Measurements from ENCODE around the gene LYRM4.

DNA sequence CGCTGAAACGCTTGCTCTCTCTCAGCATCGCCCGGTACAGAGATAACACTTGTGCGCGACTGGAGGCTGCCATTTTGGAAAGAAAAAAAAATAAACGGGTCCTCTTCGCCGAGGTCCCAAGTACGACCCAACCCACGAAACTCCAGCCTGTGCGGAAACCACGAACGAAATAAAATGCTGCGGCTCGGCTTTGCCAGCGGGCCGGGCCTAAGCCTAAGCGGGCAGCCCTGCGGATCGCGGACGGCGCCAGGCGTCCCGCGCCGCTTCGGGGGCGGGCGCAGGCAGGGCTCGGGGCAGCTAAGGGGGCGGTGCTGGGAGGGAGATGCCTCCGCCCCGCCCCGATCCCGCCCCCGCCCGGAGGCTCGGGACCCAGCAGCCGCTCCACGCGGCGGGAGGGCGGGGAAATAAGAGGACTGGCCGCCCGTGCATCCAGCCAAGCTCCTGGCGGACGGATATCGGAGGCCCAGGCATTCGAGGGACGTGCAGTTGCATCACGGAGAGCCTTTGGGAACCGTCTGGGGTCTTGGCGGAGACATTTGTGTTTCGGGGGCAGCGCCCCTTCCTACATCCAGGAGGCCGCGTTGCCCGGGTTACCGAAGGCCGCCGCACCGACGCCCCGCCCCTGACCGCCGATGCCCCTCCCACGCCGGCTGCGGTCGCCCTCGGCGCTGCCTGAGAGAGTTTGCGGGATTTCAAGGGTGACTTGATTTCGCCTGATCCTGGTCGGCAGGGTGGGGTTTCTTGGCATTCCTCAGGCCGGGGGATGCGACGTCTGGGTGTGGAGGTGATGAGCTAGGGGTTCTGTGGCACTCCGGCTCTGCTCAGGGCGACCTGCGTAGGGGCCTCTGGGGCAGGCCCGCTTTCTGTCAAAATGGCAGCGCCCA is at the start of gene LYRM4, which contains the start of gene FARS2:
- TF ChIP-seq POLR2A (IDR thresholded peaks at IDR 0.05; ENCODE audit: low read length) (peak; percentile 48), GATA1 (IDR thresholded peaks at IDR 0.05; ENCODE audit: low read depth, low read length) (no peak)

Data from erythroblast (primary cell).